Keratinocyte (primary cell): ENCODE measurements around the gene RETSAT. TPM values are rescaled to one million over a fixed set of nuclear protein-coding genes. Genes with fewer than 3 reads are reported as not detected.

Experiments
- DNase-seq: peaks from one replicate; pipeline ENCODE4 v3.0.0-alpha.2; 2011; ENCODE audit warnings: low read depth, missing footprints, low spot score
- FAIRE-seq: peaks from 2 replicates; lab custom pipeline; 2011; peaks lifted over from hg19 to GRCh38; lab: Jason Lieb, UNC
- H2AFZ ChIP-seq: 2 replicates; pipeline ENCODE4 v1.6.0; 2012; ENCODE audit warnings: low read length, control low read depth, inconsistent platforms; ENCODE audit not compliant: control insufficient read depth
- H3K27ac ChIP-seq: 2 replicates; pipeline ENCODE4 v1.5.1; 2011; ENCODE audit warnings: low read length; ENCODE audit not compliant: control insufficient read depth, insufficient read depth
- H3K27me3 ChIP-seq: 3 replicates; pipeline ENCODE4 v1.6.0; 2011; ENCODE audit warnings: low read length; ENCODE audit not compliant: control insufficient read depth, insufficient read depth; ENCODE audit errors: extremely low read depth
- H3K36me3 ChIP-seq, 2 experiments: 2 replicates in 1 of 2; 3 replicates in 1 of 2; pipeline ENCODE4 v1.5.1; 2011; ENCODE audit warnings: low read length in 2 of 2, mild to moderate bottlenecking in 1 of 2; ENCODE audit not compliant: control insufficient read depth in 2 of 2, insufficient read depth in 2 of 2; ENCODE audit errors: extremely low read depth in 1 of 2
- H3K4me1 ChIP-seq: 3 replicates; pipeline ENCODE4 v1.5.1; 2011; ENCODE audit warnings: low read length; ENCODE audit not compliant: control insufficient read depth, insufficient read depth; ENCODE audit errors: extremely low read depth
- H3K4me2 ChIP-seq: 3 replicates; pipeline ENCODE4 v1.6.0; 2011; ENCODE audit warnings: low read depth, low read length; ENCODE audit not compliant: control insufficient read depth, insufficient read depth; ENCODE audit errors: extremely low read depth
- H3K4me3 ChIP-seq, 3 experiments: fragments of 200-600 bp in 1 of 3; sonication (generic) in 1 of 3; 2 replicates in 2 of 3; 3 replicates in 1 of 3; pipeline ENCODE4 v1.5.1; 2011 to 2016; ENCODE audit warnings: low read length in 3 of 3, mild to moderate bottlenecking in 3 of 3, control low read depth in 2 of 3, inconsistent platforms in 1 of 3, low read depth in 1 of 3, mixed read lengths in 1 of 3, mixed run types in 1 of 3, moderate library complexity in 1 of 3; ENCODE audit not compliant: control insufficient read depth in 2 of 3, insufficient read depth in 2 of 3; ENCODE audit errors: extremely low read depth in 1 of 3
- H3K79me2 ChIP-seq: 2 replicates; pipeline ENCODE4 v1.6.0; 2012; ENCODE audit warnings: low read length; ENCODE audit not compliant: control insufficient read depth, insufficient read depth
- H3K9ac ChIP-seq: 3 replicates; pipeline ENCODE4 v1.6.0; 2011; ENCODE audit warnings: low read length; ENCODE audit not compliant: control insufficient read depth, insufficient read depth; ENCODE audit errors: extremely low read depth
- H3K9me1 ChIP-seq: 3 replicates; pipeline ENCODE4 v1.6.0; 2011; ENCODE audit warnings: low read length; ENCODE audit not compliant: control insufficient read depth, insufficient read depth; ENCODE audit errors: extremely low read depth
- H3K9me3 ChIP-seq: 2 replicates; pipeline ENCODE4 v1.5.1; 2012; ENCODE audit warnings: low read depth, low read length; ENCODE audit not compliant: control insufficient read depth
- H4K20me1 ChIP-seq: 3 replicates; pipeline ENCODE4 v1.6.0; 2011; ENCODE audit warnings: low read length; ENCODE audit not compliant: control insufficient read depth, insufficient read depth; ENCODE audit errors: extremely low read depth
- EZH2 ChIP-seq: IDR thresholded peaks from one replicate; pipeline ENCODE4 v1.6.1; 2012; ENCODE audit warnings: inconsistent platforms, mild to moderate bottlenecking, low read length, moderate library complexity
- dilution Hi-C: fragments of 300-500 bp; cut with MboI; formaldehyde crosslinking; loops from one replicate; pipeline ENCODE4 v1.7.0; 2020; ENCODE audit warnings: low sequenced_read_pairs; ENCODE audit not compliant: extremely low pct_ligation_motif_present
- polyA plus RNA-seq, 5 experiments: library from polyadenylated mRNA; depleted of rRNA in 3 of 5; stranded (reverse) in 3 of 5; stranded (forward) in 1 of 5; unstranded in 1 of 5; fragments of >200 nt; gene quantifications; 1 replicate in 1 of 5; 2 replicates in 3 of 5; 3 replicates in 1 of 5; pipeline versions ENCODE4 v1.2.1 to v1.2.3, GENCODE V29; 2011 to 2012; ENCODE audit warnings: missing spikeins in 2 of 5, low read depth in 1 of 5, low replicate concordance in 1 of 5
- TF ChIP-seq, protein P1 (sequence below), 3 experiments: IDR thresholded peaks in 1 of 3; conservative IDR thresholded peaks in 1 of 3; optimal IDR thresholded peaks in 1 of 3; 2 replicates in 2 of 3; 3 replicates in 1 of 3; pipeline versions ENCODE3 to v1.5.1; 2011; ENCODE audit warnings: low read length in 3 of 3, mild to moderate bottlenecking in 3 of 3, moderate library complexity in 2 of 3, control low read depth in 1 of 3, inconsistent platforms in 1 of 3; ENCODE audit not compliant: insufficient read depth in 2 of 3; ENCODE audit errors: extremely low read depth in 1 of 3

Gene RETSAT
- polyA plus RNA-seq, 1 donor (not counting 4 experiments of a cell fraction or from before 2014, with no cell fraction given), result 74.0 TPM

DNA sequence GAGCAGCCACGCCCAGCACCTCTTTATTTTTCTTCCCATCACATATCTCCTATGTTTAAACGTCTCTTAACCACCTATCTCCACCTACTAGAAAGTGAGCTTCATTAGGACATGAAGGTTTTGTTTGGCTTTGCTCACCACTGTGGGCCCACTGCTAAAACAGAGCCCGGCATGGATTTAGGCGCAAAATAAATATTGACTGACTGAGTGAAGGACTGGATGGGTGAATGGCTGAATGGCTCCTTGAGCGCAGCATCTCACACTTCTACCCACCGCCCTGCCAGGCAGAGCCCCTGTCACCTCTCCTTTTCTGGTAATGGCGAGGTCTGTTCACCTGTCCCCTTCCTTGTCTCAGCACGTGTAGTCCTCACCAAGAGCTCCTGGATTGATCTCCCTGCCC is 45.7 kb upstream of the RETSAT start:
- DNase-seq (no peak), FAIRE-seq (no peak)
- Histone ChIP-seq H3K4me3 (no peak overlapping the region), H2AFZ (no peak overlapping the region), H4K20me1 (no peaks in the 10 kb centered on the region), H3K27ac (no peak overlapping the region), H3K4me2 (no peak overlapping the region), H3K79me2 (peaks cover 25% of the 10 kb centered on the region), H3K36me3 (peaks cover 28 to 44% of the 10 kb centered on the region in 2 experiments), H3K9me1 (no peaks in the 10 kb centered on the region), H3K9ac (no peak overlapping the region), H3K4me1 (peaks cover 8% of the 10 kb centered on the region), H3K9me3 (no peaks in the 10 kb centered on the region), H3K27me3 (no peaks in the 10 kb centered on the region)
- no peak for TF ChIP-seq EZH2
- TF ChIP-seq, protein P1, sequence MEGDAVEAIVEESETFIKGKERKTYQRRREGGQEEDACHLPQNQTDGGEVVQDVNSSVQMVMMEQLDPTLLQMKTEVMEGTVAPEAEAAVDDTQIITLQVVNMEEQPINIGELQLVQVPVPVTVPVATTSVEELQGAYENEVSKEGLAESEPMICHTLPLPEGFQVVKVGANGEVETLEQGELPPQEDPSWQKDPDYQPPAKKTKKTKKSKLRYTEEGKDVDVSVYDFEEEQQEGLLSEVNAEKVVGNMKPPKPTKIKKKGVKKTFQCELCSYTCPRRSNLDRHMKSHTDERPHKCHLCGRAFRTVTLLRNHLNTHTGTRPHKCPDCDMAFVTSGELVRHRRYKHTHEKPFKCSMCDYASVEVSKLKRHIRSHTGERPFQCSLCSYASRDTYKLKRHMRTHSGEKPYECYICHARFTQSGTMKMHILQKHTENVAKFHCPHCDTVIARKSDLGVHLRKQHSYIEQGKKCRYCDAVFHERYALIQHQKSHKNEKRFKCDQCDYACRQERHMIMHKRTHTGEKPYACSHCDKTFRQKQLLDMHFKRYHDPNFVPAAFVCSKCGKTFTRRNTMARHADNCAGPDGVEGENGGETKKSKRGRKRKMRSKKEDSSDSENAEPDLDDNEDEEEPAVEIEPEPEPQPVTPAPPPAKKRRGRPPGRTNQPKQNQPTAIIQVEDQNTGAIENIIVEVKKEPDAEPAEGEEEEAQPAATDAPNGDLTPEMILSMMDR (optimal IDR thresholded peaks at IDR 0.05 in 1 of 3, IDR thresholded peaks at IDR 0.05 in 1 of 3, conservative IDR thresholded peaks at IDR 0.05 in 1 of 3; ENCODE audit: extremely low read depth in 1 of 3, insufficient read depth in 2 of 3, low read length in 3 of 3), result no peak
- dilution Hi-C loops, result no loop called here

DNA sequence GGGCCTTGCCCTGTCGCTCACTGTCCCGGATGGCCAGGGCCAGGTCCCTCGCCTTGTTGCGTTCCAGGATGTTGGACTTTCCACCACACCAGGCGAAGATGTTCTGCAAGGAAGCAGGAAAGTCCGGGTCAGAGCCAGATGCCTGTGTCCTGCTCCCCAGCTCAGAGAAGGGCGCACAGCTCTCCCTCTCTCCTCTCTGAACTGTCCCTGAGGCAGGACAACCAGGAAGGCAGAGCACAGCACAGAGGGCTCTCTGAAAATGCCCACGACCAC is 44.8 kb upstream of the RETSAT start:
- H3K9me3 ChIP-seq, result no peaks in the 10 kb centered on the region
- H3K9me1 ChIP-seq, result no peaks in the 10 kb centered on the region
- H3K36me3 ChIP-seq, result peaks cover 36 to 48% of the 10 kb centered on the region in 2 experiments
- H4K20me1 ChIP-seq, result no peaks in the 10 kb centered on the region
- H3K4me1 ChIP-seq, result peaks cover 8% of the 10 kb centered on the region
- H3K79me2 ChIP-seq, result peaks cover 18% of the 10 kb centered on the region
- DNase-seq (no peak), FAIRE-seq (no peak)
- dilution Hi-C loops, result no loop called here
- H3K4me3 ChIP-seq, result no peak overlapping the region
- H3K9ac ChIP-seq, result no peak overlapping the region
- H3K27ac ChIP-seq, result no peak overlapping the region
- no peaks in the 10 kb centered on the region for H3K27me3 ChIP-seq
- no peak for TF ChIP-seq EZH2
- TF ChIP-seq, protein P1 (optimal IDR thresholded peaks at IDR 0.05 in 1 of 3, IDR thresholded peaks at IDR 0.05 in 1 of 3, conservative IDR thresholded peaks at IDR 0.05 in 1 of 3; ENCODE audit: extremely low read depth in 1 of 3, insufficient read depth in 2 of 3, low read length in 3 of 3), result no peak
- H2AFZ ChIP-seq, result no peak overlapping the region
- H3K4me2 ChIP-seq, result no peak overlapping the region
